ENCODE measurements around the gene UNC5C.

DNA sequence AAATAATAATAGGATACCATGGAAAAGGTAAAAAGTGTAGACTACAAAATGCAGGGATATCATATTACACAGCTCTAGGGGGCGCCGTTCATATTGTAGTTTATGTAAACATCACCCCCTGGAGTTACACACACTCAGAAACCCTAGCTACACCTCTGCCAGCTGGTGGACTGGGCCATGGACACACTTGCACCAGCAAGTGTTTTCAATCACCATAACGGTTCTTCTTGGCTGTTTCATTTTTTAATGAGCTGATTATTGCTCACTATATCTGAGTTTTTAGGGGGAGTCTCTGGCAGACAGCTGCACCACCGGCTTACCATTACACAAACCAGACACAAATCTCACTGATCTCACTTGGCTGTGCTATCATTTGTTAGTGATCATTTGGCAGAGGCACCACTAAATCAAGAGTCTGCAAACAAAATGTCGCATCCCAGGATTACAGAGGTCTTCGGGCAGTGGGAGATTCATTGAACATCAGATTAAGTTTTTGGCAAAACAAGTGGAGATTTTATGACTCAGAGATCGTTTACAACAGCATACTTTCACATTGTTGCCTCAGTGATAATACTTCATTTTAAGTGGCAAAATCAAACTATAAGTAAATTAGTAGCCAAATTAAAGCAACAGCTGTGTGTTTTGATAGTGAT lies 185.7 kb downstream of the UNC5C start:
- TF ChIP-seq CTCF (IDR thresholded peaks at IDR 0.05) (no peak), POLR2A (IDR thresholded peaks at IDR 0.05) (no peak), EP300 (IDR thresholded peaks at IDR 0.05) (no peak)

Data from tibial nerve (tissue), 4 donors.